Thymus (tissue), 11 donors: ENCODE results near the gene MTUS2. TPM values are rescaled to one million over a fixed set of nuclear protein-coding genes. Genes with fewer than 3 reads are reported as not detected.

Experiments used
- DNase-seq, 9 donors: peaks; one replicate each; pipeline ENCODE4 v3.0.0-alpha.2; 2013; ENCODE audit warnings: low spot score in 9 of 9, low read depth in 6 of 9, missing footprints in 1 of 9
- H3K27ac ChIP-seq, 2 donors: one replicate each; pipeline ENCODE4 v1.5.1; 2013; ENCODE audit warnings: control low read depth in 1 of 2, low read depth in 1 of 2, low read length in 1 of 2, mild to moderate bottlenecking in 1 of 2, moderate library complexity in 1 of 2
- H3K27me3 ChIP-seq, 2 donors: one replicate each; pipeline ENCODE4 v1.5.1; 2013; ENCODE audit warnings: low read length in 1 of 2; ENCODE audit not compliant: control insufficient read depth in 2 of 2, insufficient read depth in 1 of 2
- H3K36me3 ChIP-seq, 2 donors: one replicate each; pipeline ENCODE4 v1.5.1; 2013; ENCODE audit warnings: low read length in 1 of 2, mild to moderate bottlenecking in 1 of 2, moderate library complexity in 1 of 2; ENCODE audit not compliant: control insufficient read depth in 2 of 2, insufficient read depth in 2 of 2
- H3K4me1 ChIP-seq, 2 donors: one replicate each; pipeline ENCODE4 v1.5.1; 2013; ENCODE audit warnings: low read length in 2 of 2; ENCODE audit not compliant: control insufficient read depth in 2 of 2, insufficient read depth in 2 of 2
- H3K4me3 ChIP-seq, 2 donors: one replicate each; pipeline ENCODE4 v1.5.1; 2013; ENCODE audit warnings: low read length in 2 of 2, control low read depth in 1 of 2, mild to moderate bottlenecking in 1 of 2
- H3K9me3 ChIP-seq, 2 donors: one replicate each; pipeline ENCODE4 v1.5.1; 2013; ENCODE audit warnings: low read length in 1 of 2, mild to moderate bottlenecking in 1 of 2; ENCODE audit not compliant: control insufficient read depth in 2 of 2, insufficient read depth in 1 of 2
- WGBS: extraction: QIAGEN DNeasy Blood & Tissue Kit; methylation state at CpG from one replicate; pipeline ENCODE4 v1.1.7; 2013; 5-methylcytosine and 5-hydroxymethylcytosine counted together
- polyA plus RNA-seq: library from polyadenylated mRNA; stranded (reverse); fragments of 200-250 nt; gene quantifications from one replicate; pipeline ENCODE4 v1.2.3, GENCODE V29; 2013
- total RNA-seq: library from RNA; stranded (reverse); fragments of 120-200 nt; gene quantifications from one replicate; pipeline ENCODE4 v1.2.4, GENCODE V29; 2013
- donor health status: healthy.

Gene MTUS2
- total and polyA plus RNA-seq, 2 donors = 0.09 to 0.18 TPM

DNA sequence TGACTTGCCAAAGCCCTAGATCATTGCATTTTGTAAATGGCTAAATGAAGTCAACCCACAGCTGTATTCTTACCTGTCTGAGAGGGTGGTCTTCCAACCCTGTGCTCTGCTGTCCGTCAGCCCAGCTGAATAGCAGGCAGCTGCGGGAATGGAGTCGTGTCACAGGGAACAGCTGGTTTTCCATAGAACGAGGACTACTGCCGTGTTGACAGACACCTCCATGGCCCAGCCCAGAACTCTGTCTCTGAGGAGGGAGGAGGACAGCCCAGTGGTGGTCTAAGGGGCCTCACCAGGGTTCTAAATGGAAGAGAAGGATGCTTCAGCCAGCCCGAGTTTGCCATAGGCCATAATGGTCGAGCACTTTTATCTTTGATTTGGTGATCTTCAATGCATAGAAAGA, 664.7 kb downstream of the MTUS2 start:
- no peak overlapping the region for H3K27ac ChIP-seq
- WGBS = 97% methylated on average over 7 of the region's 7 CpGs
- no peaks in the 10 kb centered on the region for H3K36me3 ChIP-seq

GRCh38 chr13:29486551-29486950, 666.4 kb downstream of the MTUS2 start:
- no peak overlapping the region for H3K27ac ChIP-seq
- no peak overlapping the region for H3K4me3 ChIP-seq
- H3K27me3 ChIP-seq = no peaks in the 10 kb centered on the region
- 73% methylated on average over 3 of the region's 3 CpGs for WGBS
- no peaks in the 10 kb centered on the region for H3K9me3 ChIP-seq
- no peaks in the 10 kb centered on the region for H3K4me1 ChIP-seq
- DNase-seq = no peak
- no peaks in the 10 kb centered on the region for H3K36me3 ChIP-seq

More for the DNA sequence above, 664.7 kb downstream of the MTUS2 start:
- Histone ChIP-seq H3K27me3 (no peaks in the 10 kb centered on the region), H3K4me3 (no peak overlapping the region), H3K4me1 (no peaks in the 10 kb centered on the region), H3K9me3 (no peaks in the 10 kb centered on the region)
- DNase-seq = no peak

DNA sequence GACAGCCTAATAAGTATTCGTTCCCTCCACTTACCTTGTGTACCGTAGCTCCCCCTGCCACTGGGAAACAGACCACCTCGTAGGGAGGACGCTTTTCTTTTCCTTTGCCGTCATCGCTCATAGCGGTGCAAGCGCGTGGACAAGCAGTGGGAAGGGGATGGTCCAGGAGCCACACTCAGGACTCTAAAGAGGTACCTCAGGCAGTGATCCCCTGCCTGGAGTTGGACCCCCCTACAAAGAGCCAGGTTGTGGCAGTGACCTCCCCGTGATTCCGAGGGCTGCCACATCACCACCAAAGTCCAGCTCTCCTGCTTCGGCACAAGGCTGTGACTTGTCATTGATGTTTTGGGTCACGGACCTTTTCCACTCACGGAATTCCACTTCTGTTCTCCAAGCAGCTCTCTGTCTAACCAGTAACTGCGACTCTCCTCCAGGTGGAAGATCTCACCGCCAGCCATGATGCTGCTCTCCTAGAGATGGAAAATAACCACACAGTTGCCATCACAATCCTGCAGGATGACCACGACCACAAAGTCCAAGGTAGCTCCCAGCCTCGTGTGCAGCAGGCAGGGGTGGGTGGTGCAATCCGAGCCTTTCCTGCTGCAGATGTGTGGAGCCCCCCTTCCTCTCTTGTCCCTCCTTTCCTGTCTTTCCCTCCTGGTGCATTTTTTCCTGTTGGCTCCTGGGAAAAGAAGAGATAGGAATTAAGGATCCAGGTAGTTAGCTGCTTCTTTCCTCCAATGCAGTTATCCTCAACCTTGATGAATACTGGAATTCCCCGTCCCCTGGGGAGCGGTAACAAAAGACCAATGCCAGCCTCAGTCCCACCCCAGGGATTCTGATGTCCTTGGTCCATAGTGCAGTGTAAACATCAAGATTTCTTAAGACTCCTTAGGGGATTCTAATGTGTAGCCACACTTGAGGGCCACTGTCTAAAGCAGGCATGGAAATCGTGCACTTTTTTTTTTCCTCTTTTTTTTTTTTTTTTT, 667.6 kb downstream of the MTUS2 start:
- no peaks in the 10 kb centered on the region for H3K9me3 ChIP-seq
- H3K4me1 ChIP-seq = no peaks in the 10 kb centered on the region
- WGBS = 95% methylated on average over 22 of the region's 22 CpGs
- no peak for DNase-seq
- no peaks in the 10 kb centered on the region for H3K36me3 ChIP-seq
- no peaks in the 10 kb centered on the region for H3K27me3 ChIP-seq
- H3K4me3 ChIP-seq = no peak overlapping the region
- no peak overlapping the region for H3K27ac ChIP-seq

DNA sequence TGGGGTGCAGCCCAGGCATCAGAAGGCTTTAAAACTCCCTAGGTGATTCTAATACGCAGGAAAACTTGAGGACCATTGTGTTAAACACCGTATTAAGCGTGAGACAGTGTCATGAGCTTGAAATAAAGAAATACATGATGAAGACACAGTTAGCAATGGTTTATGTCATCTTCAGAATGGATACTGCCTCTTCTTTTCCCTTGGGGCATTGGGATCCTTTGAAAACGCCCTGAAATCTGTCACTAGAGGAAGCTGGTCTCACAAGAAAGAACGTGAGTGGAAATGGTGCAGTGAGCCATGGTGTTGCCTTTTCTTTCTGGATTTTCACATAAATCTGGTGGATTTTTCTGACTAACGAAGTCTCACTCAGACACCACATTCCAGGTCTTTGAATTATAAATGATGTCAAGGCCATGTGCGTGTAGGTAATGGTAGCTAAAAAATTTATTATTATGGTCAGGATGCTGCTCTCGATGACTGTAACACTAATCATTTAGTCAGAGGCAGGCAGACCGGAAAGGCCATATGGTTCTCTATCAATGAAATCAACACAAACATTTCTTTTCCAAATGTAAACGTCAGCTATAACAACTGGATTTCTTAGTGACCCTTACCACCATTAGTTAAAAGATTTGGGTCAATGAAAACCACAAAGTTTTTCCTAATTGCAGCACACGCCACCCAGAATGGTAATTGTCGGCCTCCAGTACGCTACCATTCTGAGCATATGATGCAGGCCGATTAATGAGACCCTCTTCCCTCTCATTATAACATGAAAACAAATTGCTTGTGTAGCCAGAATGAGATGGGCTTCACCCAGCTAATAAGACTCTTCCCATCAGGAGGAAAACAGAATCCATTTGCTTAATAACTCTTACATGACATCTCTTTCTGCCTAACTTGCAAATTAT, 669.8 kb downstream of the MTUS2 start:
- Histone ChIP-seq H3K9me3 (no peaks in the 10 kb centered on the region), H3K27ac (no peak overlapping the region), H3K27me3 (no peaks in the 10 kb centered on the region), H3K4me1 (no peaks in the 10 kb centered on the region), H3K36me3 (no peaks in the 10 kb centered on the region), H3K4me3 (no peak overlapping the region)
- no peak for DNase-seq
- WGBS = 90% methylated on average over 14 of the region's 14 CpGs

- Histone ChIP-seq H3K4me3 (no peak overlapping the region), H3K27ac (no peak overlapping the region), H3K36me3 (no peaks in the 10 kb centered on the region), H3K9me3 (no peaks in the 10 kb centered on the region), H3K4me1 (no peaks in the 10 kb centered on the region), H3K27me3 (no peaks in the 10 kb centered on the region)
- no peak for DNase-seq
- 98% methylated on average over 9 of the region's 9 CpGs for WGBS
Observed at GRCh38 chr13:29490561-29490885, 670.4 kb downstream of the MTUS2 start.

GRCh38 chr13:29491248-29491647, 671.1 kb downstream of the MTUS2 start:
- 72% methylated on average over 2 of the region's 2 CpGs for WGBS
- H3K4me1 ChIP-seq = no peaks in the 10 kb centered on the region

GRCh38 chr13:29493796-29494195, 673.7 kb downstream of the MTUS2 start:
- no peak for DNase-seq
- peaks cover 0 to 10% of the 10 kb centered on the region in 2 donors for H3K27me3 ChIP-seq
- H3K4me3 ChIP-seq = no peak overlapping the region
- no peaks in the 10 kb centered on the region for H3K4me1 ChIP-seq
- H3K36me3 ChIP-seq = no peaks in the 10 kb centered on the region
- H3K9me3 ChIP-seq = no peaks in the 10 kb centered on the region
- 91% methylated on average over 4 of the region's 4 CpGs for WGBS
- no peak overlapping the region for H3K27ac ChIP-seq

More at GRCh38 chr13:29491248-29491647, 671.1 kb downstream of the MTUS2 start:
- Histone ChIP-seq H3K27ac (no peak overlapping the region), H3K4me3 (no peak overlapping the region), H3K27me3 (peaks cover 0 to 4% of the 10 kb centered on the region in 2 donors), H3K36me3 (no peaks in the 10 kb centered on the region), H3K9me3 (no peaks in the 10 kb centered on the region)
- no peak for DNase-seq

- Histone ChIP-seq H3K4me3 (no peak overlapping the region), H3K9me3 (no peaks in the 10 kb centered on the region), H3K27me3 (peaks cover 0 to 10% of the 10 kb centered on the region in 2 donors), H3K36me3 (no peaks in the 10 kb centered on the region), H3K4me1 (no peaks in the 10 kb centered on the region), H3K27ac (no peak overlapping the region)
- no peak for DNase-seq
- 97% methylated on average over 8 of the region's 8 CpGs for WGBS
Observed at GRCh38 chr13:29494520-29494919, 674.4 kb downstream of the MTUS2 start.

DNA sequence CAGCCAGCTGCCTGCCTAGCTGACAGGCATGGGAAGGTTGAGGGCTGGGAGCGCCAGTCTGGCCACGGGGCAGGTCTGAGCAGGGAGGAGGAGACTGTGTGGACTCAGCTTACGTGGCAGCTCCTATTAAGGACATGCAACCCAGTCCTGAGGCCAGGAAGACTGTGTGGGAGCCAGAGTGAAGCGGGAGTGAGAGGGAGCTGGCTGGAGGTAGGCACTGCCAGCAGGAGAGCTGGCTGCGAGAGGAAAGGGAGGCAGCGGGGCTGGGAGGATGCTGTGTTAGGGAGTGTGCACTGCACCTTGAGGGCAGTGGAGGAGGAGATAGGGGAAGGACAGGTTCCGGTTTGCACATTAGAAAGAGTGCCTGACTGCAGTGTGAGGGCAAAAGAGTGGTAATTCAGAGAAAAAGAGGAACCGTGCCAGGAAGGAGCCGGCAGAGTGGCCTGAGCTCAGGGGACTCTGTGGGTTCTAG, 676.1 kb downstream of the MTUS2 start:
- no peak overlapping the region for H3K27ac ChIP-seq
- H3K9me3 ChIP-seq = no peaks in the 10 kb centered on the region
- H3K4me1 ChIP-seq = no peaks in the 10 kb centered on the region
- H3K4me3 ChIP-seq = no peak overlapping the region
- no peaks in the 10 kb centered on the region for H3K36me3 ChIP-seq
- peaks cover 0 to 14% of the 10 kb centered on the region in 2 donors for H3K27me3 ChIP-seq
- peak in 1 of 9 donors; percentile 5 for DNase-seq
- 10% methylated on average over 9 of the region's 9 CpGs for WGBS
